ENCODE data around the gene TLR5.

Gene TLR5

GRCh38 chr1:223081181-223081994 is 61.7 kb downstream of the TLR5 start:
- TF ChIP-seq, protein P1, sequence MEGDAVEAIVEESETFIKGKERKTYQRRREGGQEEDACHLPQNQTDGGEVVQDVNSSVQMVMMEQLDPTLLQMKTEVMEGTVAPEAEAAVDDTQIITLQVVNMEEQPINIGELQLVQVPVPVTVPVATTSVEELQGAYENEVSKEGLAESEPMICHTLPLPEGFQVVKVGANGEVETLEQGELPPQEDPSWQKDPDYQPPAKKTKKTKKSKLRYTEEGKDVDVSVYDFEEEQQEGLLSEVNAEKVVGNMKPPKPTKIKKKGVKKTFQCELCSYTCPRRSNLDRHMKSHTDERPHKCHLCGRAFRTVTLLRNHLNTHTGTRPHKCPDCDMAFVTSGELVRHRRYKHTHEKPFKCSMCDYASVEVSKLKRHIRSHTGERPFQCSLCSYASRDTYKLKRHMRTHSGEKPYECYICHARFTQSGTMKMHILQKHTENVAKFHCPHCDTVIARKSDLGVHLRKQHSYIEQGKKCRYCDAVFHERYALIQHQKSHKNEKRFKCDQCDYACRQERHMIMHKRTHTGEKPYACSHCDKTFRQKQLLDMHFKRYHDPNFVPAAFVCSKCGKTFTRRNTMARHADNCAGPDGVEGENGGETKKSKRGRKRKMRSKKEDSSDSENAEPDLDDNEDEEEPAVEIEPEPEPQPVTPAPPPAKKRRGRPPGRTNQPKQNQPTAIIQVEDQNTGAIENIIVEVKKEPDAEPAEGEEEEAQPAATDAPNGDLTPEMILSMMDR (IDR thresholded peaks at IDR 0.05; ENCODE audit: extremely low read depth, missing control alignments): peak; percentile 79
- peak; percentile 80 for DNase-seq (ENCODE audit: low spot score)

DNA sequence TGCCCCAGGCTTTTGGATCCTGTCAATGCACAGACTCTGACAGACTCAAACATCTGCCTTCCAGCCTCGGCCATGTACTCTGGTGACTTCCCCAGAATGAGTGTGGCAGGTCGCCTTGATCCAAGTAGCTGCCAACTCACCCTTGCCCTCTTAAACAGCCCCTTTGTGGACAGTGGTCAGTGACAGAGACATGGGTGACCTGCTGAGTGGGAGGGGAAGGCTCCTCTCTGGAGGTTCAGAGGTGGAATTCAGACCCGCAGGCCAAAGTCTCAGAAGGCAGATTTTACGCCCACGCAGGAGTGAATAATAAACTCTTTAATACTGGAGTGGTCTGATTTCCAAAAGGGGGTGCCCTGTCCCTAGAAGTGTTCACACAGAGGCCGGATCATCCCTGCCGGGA is 63.5 kb downstream of the TLR5 start:
- TF ChIP-seq, protein P1 (IDR thresholded peaks at IDR 0.05; ENCODE audit: extremely low read depth, missing control alignments): no peak
- no peak for DNase-seq (ENCODE audit: low spot score)

- no peak for DNase-seq (ENCODE audit: low spot score)
- TF ChIP-seq, protein P1 (IDR thresholded peaks at IDR 0.05; ENCODE audit: extremely low read depth, missing control alignments): no peak
Measured at GRCh38 chr1:223077247-223077833, 65.7 kb downstream of the TLR5 start.

GRCh38 chr1:223076362-223076761 is 66.7 kb downstream of the TLR5 start:
- TF ChIP-seq, protein P1 (IDR thresholded peaks at IDR 0.05; ENCODE audit: extremely low read depth, missing control alignments): no peak
- DNase-seq (ENCODE audit: low spot score): no peak

- DNase-seq (ENCODE audit: low spot score): no peak
- TF ChIP-seq, protein P1 (IDR thresholded peaks at IDR 0.05; ENCODE audit: extremely low read depth, missing control alignments): no peak
Measured at GRCh38 chr1:223075834-223076233, 67.2 kb downstream of the TLR5 start.

DNA sequence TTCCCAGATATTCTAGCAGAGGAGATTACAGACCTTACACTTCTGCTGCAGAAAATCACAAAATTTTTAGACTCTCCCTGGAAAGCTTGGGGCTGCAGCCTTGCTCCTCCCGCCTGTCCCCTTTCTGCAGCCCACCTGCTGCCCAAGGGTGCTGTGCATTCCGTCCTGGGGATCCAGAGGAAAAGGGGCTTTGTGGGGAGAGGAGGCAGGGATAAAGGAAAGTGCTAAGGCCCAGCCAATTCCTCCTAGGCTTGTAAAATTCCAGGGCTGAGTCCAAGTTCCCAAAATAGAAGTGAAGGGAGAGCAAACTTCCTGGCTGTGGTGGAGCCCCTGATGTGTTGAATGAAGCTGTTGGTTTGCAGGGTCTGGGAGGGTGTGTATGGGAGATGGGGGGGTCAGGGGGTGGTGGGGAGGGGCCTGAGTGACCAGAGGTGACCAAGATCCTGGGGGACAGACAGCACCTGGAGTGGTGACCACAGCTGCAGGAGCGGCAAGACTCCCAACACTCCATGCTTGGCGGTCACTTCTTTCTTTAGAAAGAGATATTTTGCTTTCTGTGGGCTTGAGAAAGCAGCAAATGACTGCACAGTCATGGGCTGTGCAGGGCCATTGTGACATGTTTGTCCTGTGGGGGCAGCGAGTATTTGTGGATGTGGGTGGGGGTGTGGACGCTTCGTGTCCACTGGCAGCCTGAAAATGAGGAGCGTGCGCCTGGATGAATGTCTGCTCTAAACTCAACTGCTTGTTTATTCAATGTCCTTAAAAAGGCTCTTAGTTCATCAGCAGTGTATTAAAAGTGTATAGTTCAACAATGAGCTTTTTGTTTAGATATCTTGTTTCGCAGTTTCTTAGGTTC is 68.4 kb downstream of the TLR5 start:
- TF ChIP-seq, protein P1 (IDR thresholded peaks at IDR 0.05; ENCODE audit: extremely low read depth, missing control alignments): no peak
- no peak for DNase-seq (ENCODE audit: low spot score)
